HEK293 (cell line): ENCODE data around the gene SSTR4.

Experiments
- BCL11A ChIP-seq: fragments of 450-650 bp; formaldehyde crosslinking; IDR thresholded peaks from 2 replicates; pipeline ENCODE4 v1.5.1; 2016; ENCODE audit warnings: low read depth, missing biosample characterization, missing genetic modification characterization
- ELK4 ChIP-seq: IDR thresholded peaks from 2 replicates; pipeline ENCODE4 v1.6.1; 2011; ENCODE audit warnings: mild to moderate bottlenecking, low read depth, low read length, borderline replicate concordance
- GLIS1 ChIP-seq: fragments of 450-650 bp; formaldehyde crosslinking; IDR thresholded peaks from 2 replicates; pipeline ENCODE4 v1.5.1; 2016; ENCODE audit warnings: missing biosample characterization, missing genetic modification characterization
- INSM2 ChIP-seq: fragments of 450-650 bp; formaldehyde crosslinking; IDR thresholded peaks from 2 replicates; pipeline ENCODE4 v1.5.1; 2016; ENCODE audit warnings: missing biosample characterization, missing genetic modification characterization
- OSR2 ChIP-seq: fragments of 450-650 bp; formaldehyde crosslinking; IDR thresholded peaks from 2 replicates; pipeline ENCODE4 v1.5.1; 2016; ENCODE audit warnings: missing biosample characterization, missing genetic modification characterization
- SALL2 ChIP-seq: fragments of 450-650 bp; formaldehyde crosslinking; IDR thresholded peaks from 2 replicates; pipeline ENCODE4 v1.5.0; 2017; ENCODE audit warnings: missing biosample characterization, mild to moderate bottlenecking, missing genetic modification characterization, borderline replicate concordance
- ZFP3 ChIP-seq: fragments of 450-650 bp; formaldehyde crosslinking; IDR thresholded peaks from 2 replicates; pipeline ENCODE4 v1.5.1; 2016; ENCODE audit warnings: low read depth, missing biosample characterization, missing genetic modification characterization
- ZNF132 ChIP-seq: fragments of 450-650 bp; formaldehyde crosslinking; IDR thresholded peaks from 2 replicates; pipeline ENCODE4 v1.5.1; 2017; ENCODE audit warnings: missing biosample characterization, missing genetic modification characterization, borderline replicate concordance
- ZNF19 ChIP-seq: fragments of 450-650 bp; formaldehyde crosslinking; IDR thresholded peaks from 2 replicates; pipeline ENCODE4; 2016; ENCODE audit warnings: missing biosample characterization, missing genetic modification characterization, low read depth
- ZNF266 ChIP-seq: fragments of 450-650 bp; formaldehyde crosslinking; IDR thresholded peaks from 2 replicates; pipeline ENCODE4 v1.5.1; 2016; ENCODE audit warnings: missing biosample characterization, missing genetic modification characterization, low read depth
- ZNF335 ChIP-seq: fragments of 450-650 bp; formaldehyde crosslinking; conservative IDR thresholded peaks from 2 replicates; pipeline ENCODE4 v1.5.1; 2016; ENCODE audit warnings: missing biosample characterization, missing genetic modification characterization
- ZNF391 ChIP-seq: fragments of 450-650 bp; formaldehyde crosslinking; IDR thresholded peaks from 2 replicates; pipeline ENCODE4 v1.5.1; 2016; ENCODE audit warnings: low read depth, missing biosample characterization, missing genetic modification characterization, borderline replicate concordance
- ZNF501 ChIP-seq: fragments of 450-650 bp; formaldehyde crosslinking; IDR thresholded peaks from 2 replicates; pipeline ENCODE4 v1.5.1; 2016; ENCODE audit warnings: missing biosample characterization, missing genetic modification characterization
- ZNF549 ChIP-seq: fragments of 450-650 bp; IDR thresholded peaks from 2 replicates; pipeline ENCODE4 v1.5.1; 2018; ENCODE audit warnings: missing biosample characterization, missing genetic modification characterization, mild to moderate bottlenecking, inconsistent platforms, moderate library complexity
- ZNF639 ChIP-seq: fragments of 450-650 bp; formaldehyde crosslinking; IDR thresholded peaks from 2 replicates; pipeline ENCODE4 v1.5.1; 2016; ENCODE audit warnings: missing biosample characterization, missing genetic modification characterization
- ZNF747 ChIP-seq: fragments of 450-650 bp; formaldehyde crosslinking; IDR thresholded peaks from 2 replicates; pipeline ENCODE4 v1.5.1; 2016; ENCODE audit warnings: missing biosample characterization, missing genetic modification characterization
- ZSCAN30 ChIP-seq: fragments of 450-650 bp; IDR thresholded peaks from 2 replicates; pipeline ENCODE4 v1.5.1; 2018; ENCODE audit warnings: missing biosample characterization, mild to moderate bottlenecking, missing genetic modification characterization, moderate library complexity
- TF ChIP-seq, protein P1 (sequence below): fragments of 450-650 bp; formaldehyde crosslinking; IDR thresholded peaks from 2 replicates; pipeline ENCODE4 v1.5.1; 2017; ENCODE audit warnings: missing biosample characterization, missing genetic modification characterization
- TF ChIP-seq, protein P2 (sequence below): fragments of 450-650 bp; formaldehyde crosslinking; IDR thresholded peaks from 2 replicates; pipeline ENCODE4 v1.5.1; 2017; ENCODE audit warnings: missing biosample characterization, missing genetic modification characterization
- TF ChIP-seq, protein P3 (sequence below): fragments of 450-650 bp; IDR thresholded peaks from 2 replicates; pipeline ENCODE4 v1.5.1; 2018; ENCODE audit warnings: missing biosample characterization, mild to moderate bottlenecking, missing genetic modification characterization
- TF ChIP-seq, protein P4 (sequence below): fragments of 450-650 bp; formaldehyde crosslinking; IDR thresholded peaks from 2 replicates; pipeline ENCODE4 v1.5.1; 2016; ENCODE audit warnings: missing biosample characterization, missing genetic modification characterization, low read depth
- TF ChIP-seq, protein P5 (sequence below): fragments of 450-650 bp; formaldehyde crosslinking; IDR thresholded peaks from 2 replicates; pipeline ENCODE4 v1.5.1; 2016; ENCODE audit warnings: missing biosample characterization, missing genetic modification characterization

Gene SSTR4

DNA sequence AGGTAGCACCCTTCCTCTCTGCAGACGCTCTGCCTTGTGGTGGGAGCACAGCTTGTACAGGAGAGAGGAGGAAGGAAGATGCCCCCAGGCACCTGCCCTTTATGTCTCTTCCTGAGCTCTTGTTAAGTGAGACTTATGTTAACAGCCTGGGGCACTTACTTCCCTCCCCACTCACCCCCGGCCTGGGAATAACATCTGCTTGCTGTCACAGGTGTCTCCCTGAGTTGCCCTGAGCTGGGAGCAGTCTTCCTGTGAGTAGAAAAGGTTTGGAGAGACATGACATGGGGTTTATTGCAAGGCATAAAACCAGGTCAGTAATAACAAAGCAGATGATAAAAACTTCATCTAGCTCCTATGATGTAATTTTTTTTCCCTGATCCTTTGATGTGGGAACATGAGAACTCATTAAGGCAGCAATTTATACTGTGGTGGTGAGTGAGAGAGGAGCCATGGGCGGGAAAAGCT is 1.9 kb downstream of the SSTR4 start (continued):
- TF ChIP-seq INSM2 (tag by site-specific recombination) = peak; percentile 62; the same call in 1 of the 2 replicates
- TF ChIP-seq, protein P1, sequence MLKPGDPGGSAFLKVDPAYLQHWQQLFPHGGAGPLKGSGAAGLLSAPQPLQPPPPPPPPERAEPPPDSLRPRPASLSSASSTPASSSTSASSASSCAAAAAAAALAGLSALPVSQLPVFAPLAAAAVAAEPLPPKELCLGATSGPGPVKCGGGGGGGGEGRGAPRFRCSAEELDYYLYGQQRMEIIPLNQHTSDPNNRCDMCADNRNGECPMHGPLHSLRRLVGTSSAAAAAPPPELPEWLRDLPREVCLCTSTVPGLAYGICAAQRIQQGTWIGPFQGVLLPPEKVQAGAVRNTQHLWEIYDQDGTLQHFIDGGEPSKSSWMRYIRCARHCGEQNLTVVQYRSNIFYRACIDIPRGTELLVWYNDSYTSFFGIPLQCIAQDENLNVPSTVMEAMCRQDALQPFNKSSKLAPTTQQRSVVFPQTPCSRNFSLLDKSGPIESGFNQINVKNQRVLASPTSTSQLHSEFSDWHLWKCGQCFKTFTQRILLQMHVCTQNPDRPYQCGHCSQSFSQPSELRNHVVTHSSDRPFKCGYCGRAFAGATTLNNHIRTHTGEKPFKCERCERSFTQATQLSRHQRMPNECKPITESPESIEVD (tag by site-specific recombination) = peak; percentile 96
- TF ChIP-seq ZNF266 (tag by site-specific recombination) = no peak
- no peak for TF ChIP-seq ZNF501
- TF ChIP-seq, protein P2, sequence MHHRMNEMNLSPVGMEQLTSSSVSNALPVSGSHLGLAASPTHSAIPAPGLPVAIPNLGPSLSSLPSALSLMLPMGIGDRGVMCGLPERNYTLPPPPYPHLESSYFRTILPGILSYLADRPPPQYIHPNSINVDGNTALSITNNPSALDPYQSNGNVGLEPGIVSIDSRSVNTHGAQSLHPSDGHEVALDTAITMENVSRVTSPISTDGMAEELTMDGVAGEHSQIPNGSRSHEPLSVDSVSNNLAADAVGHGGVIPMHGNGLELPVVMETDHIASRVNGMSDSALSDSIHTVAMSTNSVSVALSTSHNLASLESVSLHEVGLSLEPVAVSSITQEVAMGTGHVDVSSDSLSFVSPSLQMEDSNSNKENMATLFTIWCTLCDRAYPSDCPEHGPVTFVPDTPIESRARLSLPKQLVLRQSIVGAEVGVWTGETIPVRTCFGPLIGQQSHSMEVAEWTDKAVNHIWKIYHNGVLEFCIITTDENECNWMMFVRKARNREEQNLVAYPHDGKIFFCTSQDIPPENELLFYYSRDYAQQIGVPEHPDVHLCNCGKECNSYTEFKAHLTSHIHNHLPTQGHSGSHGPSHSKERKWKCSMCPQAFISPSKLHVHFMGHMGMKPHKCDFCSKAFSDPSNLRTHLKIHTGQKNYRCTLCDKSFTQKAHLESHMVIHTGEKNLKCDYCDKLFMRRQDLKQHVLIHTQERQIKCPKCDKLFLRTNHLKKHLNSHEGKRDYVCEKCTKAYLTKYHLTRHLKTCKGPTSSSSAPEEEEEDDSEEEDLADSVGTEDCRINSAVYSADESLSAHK (tag by site-specific recombination) = peak; percentile 50; the same call in 1 of the 2 replicates
- TF ChIP-seq ZNF549 (tag by site-specific recombination) = no peak
- peak; percentile 45; the same call in 1 of the 2 replicates for TF ChIP-seq GLIS1 (tag by site-specific recombination)
- TF ChIP-seq BCL11A = peak; percentile 73; the same call in 1 of the 2 replicates
- TF ChIP-seq, protein P3, sequence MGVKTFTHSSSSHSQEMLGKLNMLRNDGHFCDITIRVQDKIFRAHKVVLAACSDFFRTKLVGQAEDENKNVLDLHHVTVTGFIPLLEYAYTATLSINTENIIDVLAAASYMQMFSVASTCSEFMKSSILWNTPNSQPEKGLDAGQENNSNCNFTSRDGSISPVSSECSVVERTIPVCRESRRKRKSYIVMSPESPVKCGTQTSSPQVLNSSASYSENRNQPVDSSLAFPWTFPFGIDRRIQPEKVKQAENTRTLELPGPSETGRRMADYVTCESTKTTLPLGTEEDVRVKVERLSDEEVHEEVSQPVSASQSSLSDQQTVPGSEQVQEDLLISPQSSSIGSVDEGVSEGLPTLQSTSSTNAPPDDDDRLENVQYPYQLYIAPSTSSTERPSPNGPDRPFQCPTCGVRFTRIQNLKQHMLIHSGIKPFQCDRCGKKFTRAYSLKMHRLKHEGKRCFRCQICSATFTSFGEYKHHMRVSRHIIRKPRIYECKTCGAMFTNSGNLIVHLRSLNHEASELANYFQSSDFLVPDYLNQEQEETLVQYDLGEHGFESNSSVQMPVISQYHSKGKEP (tag by site-specific recombination) = 0 out of 2 replicates have a peak, but pooled peaks have one; percentile 36
- TF ChIP-seq ZNF639 (tag by site-specific recombination) = 0 out of 2 replicates have a peak, but pooled peaks have one; percentile 49
- TF ChIP-seq, protein P4, sequence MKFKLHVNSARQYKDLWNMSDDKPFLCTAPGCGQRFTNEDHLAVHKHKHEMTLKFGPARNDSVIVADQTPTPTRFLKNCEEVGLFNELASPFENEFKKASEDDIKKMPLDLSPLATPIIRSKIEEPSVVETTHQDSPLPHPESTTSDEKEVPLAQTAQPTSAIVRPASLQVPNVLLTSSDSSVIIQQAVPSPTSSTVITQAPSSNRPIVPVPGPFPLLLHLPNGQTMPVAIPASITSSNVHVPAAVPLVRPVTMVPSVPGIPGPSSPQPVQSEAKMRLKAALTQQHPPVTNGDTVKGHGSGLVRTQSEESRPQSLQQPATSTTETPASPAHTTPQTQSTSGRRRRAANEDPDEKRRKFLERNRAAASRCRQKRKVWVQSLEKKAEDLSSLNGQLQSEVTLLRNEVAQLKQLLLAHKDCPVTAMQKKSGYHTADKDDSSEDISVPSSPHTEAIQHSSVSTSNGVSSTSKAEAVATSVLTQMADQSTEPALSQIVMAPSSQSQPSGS (tag by site-specific recombination) = peak; percentile 64; the same call in 1 of the 2 replicates
- TF ChIP-seq ELK4 = no peak
- no peak for TF ChIP-seq ZFP3 (tag by site-specific recombination)
- TF ChIP-seq ZNF747 (tag by site-specific recombination) = no peak
- TF ChIP-seq, protein P5, sequence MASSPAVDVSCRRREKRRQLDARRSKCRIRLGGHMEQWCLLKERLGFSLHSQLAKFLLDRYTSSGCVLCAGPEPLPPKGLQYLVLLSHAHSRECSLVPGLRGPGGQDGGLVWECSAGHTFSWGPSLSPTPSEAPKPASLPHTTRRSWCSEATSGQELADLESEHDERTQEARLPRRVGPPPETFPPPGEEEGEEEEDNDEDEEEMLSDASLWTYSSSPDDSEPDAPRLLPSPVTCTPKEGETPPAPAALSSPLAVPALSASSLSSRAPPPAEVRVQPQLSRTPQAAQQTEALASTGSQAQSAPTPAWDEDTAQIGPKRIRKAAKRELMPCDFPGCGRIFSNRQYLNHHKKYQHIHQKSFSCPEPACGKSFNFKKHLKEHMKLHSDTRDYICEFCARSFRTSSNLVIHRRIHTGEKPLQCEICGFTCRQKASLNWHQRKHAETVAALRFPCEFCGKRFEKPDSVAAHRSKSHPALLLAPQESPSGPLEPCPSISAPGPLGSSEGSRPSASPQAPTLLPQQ (tag by site-specific recombination) = 0 out of 2 replicates have a peak, but pooled peaks have one; percentile 37
- peak; percentile 81; the same call in 1 of the 2 replicates for TF ChIP-seq ZSCAN30 (tag by site-specific recombination)
- TF ChIP-seq ZNF335 (tag by site-specific recombination) = peak; percentile 39
- TF ChIP-seq ZNF19 = no peak
- TF ChIP-seq SALL2 (tag by site-specific recombination) = no peak
- no peak for TF ChIP-seq ZNF132 (tag by site-specific recombination)
- peak; percentile 93 for TF ChIP-seq OSR2
- TF ChIP-seq ZNF391 (tag by site-specific recombination) = no peak
